GM23338 (cell line): ENCODE results near the gene DDX46. TPM values are rescaled to one million over a fixed set of nuclear protein-coding genes. Genes with fewer than 3 reads are reported as not detected.
A peak's percentile ranks its signal among the peaks of the same experiment; 100 is the strongest.

Source experiments
- ATAC-seq: fragments of 200-7000 bp; cut with Tn5 transposase; 3 replicates; pipeline ENCODE4 v1.9.1; 2020
- DNase-seq: peaks from one replicate; pipeline ENCODE4 v3.0.0-alpha.2; 2015; ENCODE audit warnings: low spot score
- H2AFZ ChIP-seq: fragments of 200-600 bp; sonication (generic); 2 replicates; pipeline ENCODE4 v1.8.0; 2016; ENCODE audit warnings: antibody characterized with exemption, mild to moderate bottlenecking, moderate library complexity
- H3F3A ChIP-seq: fragments of 200-600 bp; sonication (generic); replicated peaks from 2 replicates; pipeline ENCODE4 v1.8.0; 2017; ENCODE audit warnings: antibody characterized with exemption, mixed run types, low read depth
- H3K27ac ChIP-seq: fragments of 200-600 bp; sonication (generic); 2 replicates; pipeline ENCODE4 v1.6.1; 2016; ENCODE audit warnings: low read depth
- H3K27me3 ChIP-seq: fragments of 200-600 bp; sonication (generic); 2 replicates; pipeline ENCODE4 v1.8.0; 2016; ENCODE audit warnings: mild to moderate bottlenecking, mixed run types, moderate library complexity; ENCODE audit not compliant: insufficient read depth
- H3K36me3 ChIP-seq: fragments of 200-600 bp; sonication (generic); 2 replicates; pipeline ENCODE4 v1.8.0; 2016; ENCODE audit warnings: mild to moderate bottlenecking; ENCODE audit not compliant: insufficient read depth
- H3K4me1 ChIP-seq: fragments of 200-600 bp; sonication (generic); 2 replicates; pipeline ENCODE4 v1.8.0; 2016; ENCODE audit warnings: mild to moderate bottlenecking, moderate library complexity; ENCODE audit not compliant: insufficient read depth
- H3K4me2 ChIP-seq: fragments of 200-600 bp; sonication (generic); 2 replicates; pipeline ENCODE4 v1.7.1; 2017; ENCODE audit warnings: mixed run types
- H3K4me3 ChIP-seq: fragments of 200-600 bp; sonication (generic); 2 replicates; pipeline ENCODE4 v1.6.1; 2016; ENCODE audit warnings: mixed run types
- H3K79me2 ChIP-seq: fragments of 200-600 bp; sonication (generic); replicated peaks from 2 replicates; pipeline ENCODE4 v1.8.0; 2017; ENCODE audit warnings: mild to moderate bottlenecking; ENCODE audit not compliant: insufficient read depth
- H3K9me2 ChIP-seq: fragments of 200-600 bp; sonication (generic); 2 replicates; pipeline ENCODE4 v1.8.0; 2017; ENCODE audit not compliant: insufficient read depth
- H4K20me1 ChIP-seq: fragments of 200-600 bp; sonication (generic); replicated peaks from 2 replicates; pipeline ENCODE4 v1.8.0; 2017; ENCODE audit warnings: mild to moderate bottlenecking; ENCODE audit not compliant: insufficient read depth
- H3K27ac Mint-ChIP-seq: 2 replicates; pipeline ENCODE4 v1.8.0; 2020; ENCODE audit warnings: inconsistent platforms, mild to moderate bottlenecking, moderate library complexity, mixed read lengths
- H3K27me3 Mint-ChIP-seq: 3 replicates; pipeline ENCODE4 v1.8.0; 2022; ENCODE audit warnings: low read depth, mild to moderate bottlenecking, moderate library complexity, mixed read lengths, inconsistent platforms; ENCODE audit not compliant: insufficient read depth, poor library complexity
- H3K36me3 Mint-ChIP-seq: 3 replicates; pipeline ENCODE4 v1.8.0; 2021; ENCODE audit warnings: low read depth, mild to moderate bottlenecking, inconsistent platforms, moderate library complexity, mixed read lengths
- H3K4me1 Mint-ChIP-seq: 3 replicates; pipeline ENCODE4 v1.8.0; 2020; ENCODE audit warnings: mild to moderate bottlenecking, inconsistent platforms, mixed read lengths
- H3K4me3 Mint-ChIP-seq: 3 replicates; pipeline ENCODE4 v1.8.0; 2021; ENCODE audit warnings: moderate library complexity, mild to moderate bottlenecking, inconsistent platforms, mixed read lengths
- H3K9me3 Mint-ChIP-seq: 3 replicates; pipeline ENCODE4 v1.8.0; 2020; ENCODE audit warnings: moderate library complexity, mild to moderate bottlenecking, inconsistent platforms, mixed read lengths
- CREB1 ChIP-seq: fragments of 250-450 bp; sonication (Bioruptor Pico); IDR thresholded peaks from 2 replicates; pipeline ENCODE4 v1.5.0; 2020; ENCODE audit warnings: low read depth, mild to moderate bottlenecking, moderate library complexity
- CTCF ChIP-seq, 2 experiments: fragments of 200-600 bp in 1 of 2; sonication (generic) in 1 of 2; conservative IDR thresholded peaks; 2 replicates each; pipeline versions ENCODE4 v1.5.1 to v1.6.1; 2016 to 2017; ENCODE audit warnings: antibody characterized with exemption in 2 of 2, low read depth in 2 of 2, mild to moderate bottlenecking in 2 of 2, moderate library complexity in 1 of 2
- ETS1 ChIP-seq: IDR thresholded peaks from 2 replicates; pipeline ENCODE4 v1.6.1; 2016; ENCODE audit warnings: antibody characterized with exemption
- EZH2 ChIP-seq: fragments of 200-600 bp; sonication (generic); IDR thresholded peaks from one replicate; pipeline ENCODE4 v1.8.0; 2017; ENCODE audit warnings: antibody characterized with exemption, mild to moderate bottlenecking, low read depth; ENCODE audit not compliant: unreplicated experiment
- JUNB ChIP-seq: IDR thresholded peaks from one replicate; pipeline ENCODE4 v1.6.1; 2016; ENCODE audit warnings: antibody characterized with exemption; ENCODE audit not compliant: unreplicated experiment
- NANOG ChIP-seq: IDR thresholded peaks from 2 replicates; pipeline ENCODE4 v1.6.1; 2016; ENCODE audit warnings: antibody characterized with exemption, borderline replicate concordance
- POLR2AphosphoS5 ChIP-seq: IDR thresholded peaks from 2 replicates; pipeline ENCODE4 v1.6.1; 2016; ENCODE audit warnings: antibody characterized with exemption, low read depth
- REST ChIP-seq: IDR thresholded peaks from one replicate; pipeline ENCODE4 v1.6.1; 2018; ENCODE audit warnings: antibody characterized with exemption; ENCODE audit not compliant: unreplicated experiment
- STAT1 ChIP-seq: IDR thresholded peaks from one replicate; pipeline ENCODE4 v1.6.1; 2016; ENCODE audit warnings: antibody characterized with exemption; ENCODE audit not compliant: unreplicated experiment
- ZNF331 ChIP-seq: fragments of 250-450 bp; sonication (Bioruptor Pico); IDR thresholded peaks from 2 replicates; pipeline ENCODE4 v1.5.0; 2020; ENCODE audit warnings: low read depth, mild to moderate bottlenecking, moderate library complexity
- ZNF462 ChIP-seq: fragments of 250-450 bp; sonication (Bioruptor Pico); IDR thresholded peaks from 2 replicates; pipeline ENCODE4 v1.5.0; 2020; ENCODE audit warnings: mild to moderate bottlenecking, moderate library complexity
- polyA plus RNA-seq: library from polyadenylated mRNA; unstranded; fragments of >200 nt; fragmentation: Nextera tagmentation; extraction: Ambion mirVana; gene quantifications from 2 replicates; pipeline ENCODE4 v1.2.1, GENCODE V29; 2016
- total RNA-seq: library from RNA; depleted of rRNA; stranded (reverse); fragments of >200 nt; shearing (Covaris generic); gene quantifications from 2 replicates; pipeline ENCODE4 v1.2.3, GENCODE V29; 2014

Gene DDX46
- total and polyA plus RNA-seq, 2 experiments from 2014 or later: 85.6 to 91.4 TPM

- DNase-seq: peak; percentile 87
- TF ChIP-seq NANOG (no peak), CTCF (conservative IDR thresholded peaks at IDR 0.05; ENCODE audit: low read depth in 2 of 2) (no peak), POLR2AphosphoS5 (peak; percentile 85), EZH2 (no peak), ZNF462 (CRISPR knock-in tag) (no peak), CREB1 (CRISPR knock-in tag) (no peak), ETS1 (0 out of 2 replicates have a peak, but pooled peaks have one; percentile 28), REST (no peak), JUNB (no peak), ZNF331 (CRISPR knock-in tag) (no peak), STAT1 (no peak)
- Mint-ChIP-seq H3K36me3 (peaks cover 5% of the 10 kb centered on the region; the same call in 2 of the 3 replicates), H3K4me1 (peaks cover 2% of the 10 kb centered on the region), H3K9me3 (no peaks in the 10 kb centered on the region), H3K27ac (peak within 1 kb of the TSS; percentile 90), H3K27me3 (peaks cover 12% of the 10 kb centered on the region), H3K4me3 (peak within 1 kb of the TSS; percentile 87)
- ATAC-seq: peak; percentile 92
- H3K4me3 ChIP-seq: peak within 1 kb of the TSS; percentile 85
- H3K36me3 ChIP-seq: no peaks in the 10 kb centered on the region; the same call in 1 of the 2 replicates
- 0 out of 2 replicates have a peak, but pooled peaks cover 6% of the 10 kb centered on the region for H4K20me1 ChIP-seq
- H3F3A ChIP-seq: peaks cover 30% of the 10 kb centered on the region
- H3K27me3 ChIP-seq: no peaks in the 10 kb centered on the region
- peak within 1 kb of the TSS; percentile 88 for H3K4me2 ChIP-seq
- H3K79me2 ChIP-seq: peaks cover 19% of the 10 kb centered on the region
- peak within 1 kb of the TSS; percentile 81 for H2AFZ ChIP-seq
- H3K4me1 ChIP-seq: peaks cover 8% of the 10 kb centered on the region; the same call in 1 of the 2 replicates
- peak within 1 kb of the TSS; percentile 88 for H3K27ac ChIP-seq
- H3K9me2 ChIP-seq: no peaks in the 10 kb centered on the region
Observed at GRCh38 chr5:134845852-134846640, 87.5 kb downstream of the DDX46 start, which contains the start of gene C5orf24. TSS of gene C5orf24 (plus strand) at chr5:134845968. CDS start at chr5:134854901, 8,933 bp downstream.
